ENCODE measurements around the gene C8B. TPM values are rescaled to one million over a fixed set of nuclear protein-coding genes. Genes with fewer than 3 reads are reported as not detected.

C8B gene
- total and polyA plus RNA-seq, 9 of the 15 experiments (the other 6 are each of a cell fraction or from before 2014, with no cell fraction given), result not detected

GRCh38 chr1:56963667-56964066 lies 2.1 kb downstream of the C8B start:
- no peak overlapping the region for H2AFZ ChIP-seq (ENCODE audit: low read depth, low read length)
- in situ Hi-C loops (cut with MboI) (loop anchor here (10.0 kb wide), 1 partner anchor 139 kb away; no protein-coding TSS in a partner anchor), intact Hi-C loops (cut with micrococcal nuclease) (no loop called here)
- H3K9me1 ChIP-seq (ENCODE audit: control insufficient read depth, insufficient read depth, low read length), result no peaks in the 10 kb centered on the region
- peaks cover 0 to 8% of the 10 kb centered on the region in 2 experiments; a peak in 2 of 5 replicates for H3K27me3 ChIP-seq (ENCODE audit: control insufficient read depth in 2 of 2, insufficient read depth in 2 of 2, low read length in 2 of 2)
- no peaks in the 10 kb centered on the region for H3K36me3 ChIP-seq (ENCODE audit: control insufficient read depth, insufficient read depth, low read length)
- no peaks in the 10 kb centered on the region for H3K79me2 ChIP-seq (ENCODE audit: control insufficient read depth, insufficient read depth, low read length)
- WGBS (ENCODE audit: insufficient coverage, low coverage, missing lambda C conversion rate), result 3% methylated on average over 4 of the region's 4 CpGs
- no peak overlapping the region for H3K27ac ChIP-seq (ENCODE audit: extremely low read depth, low read depth, low read length)
- no TSS peak for BruUV-seq (replicated peaks)
- H4K20me1 ChIP-seq (replicated peaks; ENCODE audit: control insufficient read depth, insufficient read depth, low read length), result no peaks in the 10 kb centered on the region
- no peak overlapping the region for H3K4me3 ChIP-seq
- DNase-seq (ENCODE audit: extremely low read depth in 1 of 4, low spot score in 3 of 4) (no peak), ATAC-seq (no peak), FAIRE-seq (no peak)
- CTCF ChIA-PET (ENCODE audit: low intra/inter-chr PET ratio), result no interaction called here
- H3K4me1 ChIP-seq (replicated peaks in 1 of 2; ENCODE audit: control insufficient read depth in 2 of 2, insufficient read depth in 2 of 2, low read length in 2 of 2), result no peaks in the 10 kb centered on the region
- no peak overlapping the region for H3K4me2 ChIP-seq (ENCODE audit: insufficient read depth, low read length)
- POLR2A ChIA-PET, result no interaction called here
- no peak overlapping the region for H3K9ac ChIP-seq (ENCODE audit: insufficient read depth in 1 of 2, low read depth in 2 of 2, low read length in 2 of 2)
- TF ChIP-seq CEBPG (CRISPR knock-in tag; IDR thresholded peaks at IDR 0.05) (no peak), CEBPG (tag; conservative IDR thresholded peaks at IDR 0.05 in 1 of 2, IDR thresholded peaks at IDR 0.05 in 1 of 2) (peak in 1 of 2 experiments; percentile 34; a peak in 1 of 4 replicates), STAT5B (CRISPR knock-in tag; IDR thresholded peaks at IDR 0.05) (no peak), PHB2 (IDR thresholded peaks at IDR 0.05; ENCODE audit: low read depth) (no peak)
- H3K9me3 ChIP-seq (replicated peaks; ENCODE audit: control insufficient read depth, insufficient read depth, low read depth, low read length), result no peaks in the 10 kb centered on the region

- H3K4me3 ChIP-seq, result no peak overlapping the region
- DNase-seq (ENCODE audit: extremely low read depth in 1 of 4, low spot score in 3 of 4) (no peak), ATAC-seq (no peak), FAIRE-seq (no peak)
- H3K4me2 ChIP-seq (ENCODE audit: insufficient read depth, low read length), result no peak overlapping the region
- H3K4me1 ChIP-seq (replicated peaks in 1 of 2; ENCODE audit: control insufficient read depth in 2 of 2, insufficient read depth in 2 of 2, low read length in 2 of 2), result no peaks in the 10 kb centered on the region
- no peaks in the 10 kb centered on the region for H4K20me1 ChIP-seq (replicated peaks; ENCODE audit: control insufficient read depth, insufficient read depth, low read length)
- H3K9ac ChIP-seq (ENCODE audit: insufficient read depth in 1 of 2, low read depth in 2 of 2, low read length in 2 of 2), result no peak overlapping the region
- no TSS peak for BruUV-seq (replicated peaks)
- no peak overlapping the region for H2AFZ ChIP-seq (ENCODE audit: low read depth, low read length)
- no peaks in the 10 kb centered on the region for H3K9me3 ChIP-seq (replicated peaks; ENCODE audit: control insufficient read depth, insufficient read depth, low read depth, low read length)
- no peak for TF ChIP-seq EWSR1 (IDR thresholded peaks at IDR 0.05; ENCODE audit: borderline replicate concordance, low read depth, partially characterized antibody)
- TF ChIP-seq TAF15 (IDR thresholded peaks at IDR 0.05; ENCODE audit: low read depth, low read length), result no peak
- intact Hi-C loops (cut with micrococcal nuclease) (no loop called here), in situ Hi-C loops (cut with MboI) (loop anchor here (10.0 kb wide), 1 partner anchor 137 kb away; no protein-coding TSS in a partner anchor)
- ChIA-PET POLR2A (no interaction called here), CTCF (ENCODE audit: low intra/inter-chr PET ratio) (no interaction called here)
- no peaks in the 10 kb centered on the region for H3K36me3 ChIP-seq (ENCODE audit: control insufficient read depth, insufficient read depth, low read length)
- H3K9me1 ChIP-seq (ENCODE audit: control insufficient read depth, insufficient read depth, low read length), result no peaks in the 10 kb centered on the region
- H3K27ac ChIP-seq (ENCODE audit: extremely low read depth, low read depth, low read length), result no peak overlapping the region
- 1% methylated on average over 10 of the region's 10 CpGs for WGBS (ENCODE audit: insufficient coverage, low coverage, missing lambda C conversion rate)
- H3K79me2 ChIP-seq (ENCODE audit: control insufficient read depth, insufficient read depth, low read length), result no peaks in the 10 kb centered on the region
- H3K27me3 ChIP-seq (ENCODE audit: control insufficient read depth in 2 of 2, insufficient read depth in 2 of 2, low read length in 2 of 2), result peaks cover 0 to 8% of the 10 kb centered on the region in 2 experiments; a peak in 2 of 5 replicates
Measured at GRCh38 chr1:56961426-56961825, 4.4 kb downstream of the C8B start.
